Osteocyte (in vitro differentiated cells): Measurements from ENCODE around the gene RASGEF1B. TPM values are rescaled to one million over a fixed set of nuclear protein-coding genes. Genes with fewer than 3 reads are reported as not detected.

ENCODE experiments used
- DNase-seq: peaks from one replicate; pipeline ENCODE4 v3.0.0; 2021; ENCODE audit warnings: mixed read lengths; ENCODE audit not compliant: unreplicated experiment; ENCODE audit errors: extremely low spot score
- H3K27ac Mint-ChIP-seq: one replicate; pipeline ENCODE4 v1.8.0; 2021; ENCODE audit warnings: mild to moderate bottlenecking, mixed read lengths; ENCODE audit not compliant: unreplicated experiment
- H3K27me3 Mint-ChIP-seq: one replicate; pipeline ENCODE4 v1.8.0; 2021; ENCODE audit warnings: mixed read lengths; ENCODE audit not compliant: unreplicated experiment
- H3K36me3 Mint-ChIP-seq: one replicate; pipeline ENCODE4 v1.8.0; 2021; ENCODE audit warnings: mixed read lengths; ENCODE audit not compliant: unreplicated experiment
- H3K4me1 Mint-ChIP-seq: one replicate; pipeline ENCODE4 v1.8.0; 2021; ENCODE audit warnings: mixed read lengths; ENCODE audit not compliant: unreplicated experiment
- H3K4me3 Mint-ChIP-seq: one replicate; pipeline ENCODE4 v1.8.0; 2021; ENCODE audit warnings: mild to moderate bottlenecking, moderate library complexity, mixed read lengths; ENCODE audit not compliant: unreplicated experiment
- H3K9me3 Mint-ChIP-seq: one replicate; pipeline ENCODE4 v1.8.0; 2021; ENCODE audit warnings: mixed read lengths; ENCODE audit not compliant: unreplicated experiment
- CTCF ChIP-seq: fragments of 200-600 bp; sonication (generic); IDR thresholded peaks from 2 replicates; pipeline ENCODE4 v1.5.0; 2021; ENCODE audit warnings: antibody characterized with exemption, mild to moderate bottlenecking, moderate library complexity
- total RNA-seq: library from RNA; stranded (reverse); gene quantifications from 2 replicates; pipeline ENCODE4 v1.2.1, GENCODE V29; 2021

RASGEF1B gene
- total RNA-seq, 1 donor from 2014 or later, result 0.64 TPM

GRCh38 chr4:81508411-81509185 is 36.9 kb upstream of the RASGEF1B start:
- Mint-ChIP-seq H3K27ac (no peak overlapping the region), H3K27me3 (peaks cover 12% of the 10 kb centered on the region), H3K4me1 (no peaks in the 10 kb centered on the region), H3K9me3 (no peaks in the 10 kb centered on the region), H3K4me3 (no peak overlapping the region), H3K36me3 (no peaks in the 10 kb centered on the region)
- TF ChIP-seq CTCF, result no peak
- no peak for DNase-seq

- Mint-ChIP-seq H3K27me3 (peaks cover 9% of the 10 kb centered on the region), H3K27ac (no peak overlapping the region), H3K4me1 (no peaks in the 10 kb centered on the region), H3K9me3 (no peaks in the 10 kb centered on the region), H3K36me3 (no peaks in the 10 kb centered on the region), H3K4me3 (no peak overlapping the region)
- no peak for TF ChIP-seq CTCF
- no peak for DNase-seq
Observed at GRCh38 chr4:81507530-81507929, 35.8 kb upstream of the RASGEF1B start.

- Mint-ChIP-seq H3K4me1 (no peaks in the 10 kb centered on the region), H3K9me3 (no peaks in the 10 kb centered on the region), H3K27me3 (peaks cover 7% of the 10 kb centered on the region), H3K4me3 (no peak overlapping the region), H3K27ac (no peak overlapping the region), H3K36me3 (no peaks in the 10 kb centered on the region)
- DNase-seq, result no peak
- TF ChIP-seq CTCF, result no peak
Observed at GRCh38 chr4:81506731-81507130, 35.0 kb upstream of the RASGEF1B start.

GRCh38 chr4:81505726-81506125 is 34.0 kb upstream of the RASGEF1B start:
- no peaks in the 10 kb centered on the region for H3K4me1 Mint-ChIP-seq
- TF ChIP-seq CTCF, result no peak
- no peaks in the 10 kb centered on the region for H3K36me3 Mint-ChIP-seq
- peaks cover 10% of the 10 kb centered on the region for H3K27me3 Mint-ChIP-seq
- no peaks in the 10 kb centered on the region for H3K9me3 Mint-ChIP-seq
- H3K27ac Mint-ChIP-seq, result no peak overlapping the region
- DNase-seq, result no peak
- no peak overlapping the region for H3K4me3 Mint-ChIP-seq

GRCh38 chr4:81505004-81505598 is 33.4 kb upstream of the RASGEF1B start:
- no peak for DNase-seq
- Mint-ChIP-seq H3K27me3 (peaks cover 5% of the 10 kb centered on the region), H3K4me1 (no peaks in the 10 kb centered on the region), H3K27ac (no peak overlapping the region), H3K4me3 (no peak overlapping the region), H3K9me3 (no peaks in the 10 kb centered on the region), H3K36me3 (no peaks in the 10 kb centered on the region)
- no peak for TF ChIP-seq CTCF
